GM12801 (cell line): ENCODE results near the gene PPP1R13L.

Source experiments
- CTCF ChIP-seq: IDR thresholded peaks from one replicate; pipeline ENCODE4 v1.5.1; 2011; ENCODE audit warnings: control low read depth; ENCODE audit not compliant: insufficient read length; ENCODE audit errors: extremely low read depth

The PPP1R13L gene

DNA sequence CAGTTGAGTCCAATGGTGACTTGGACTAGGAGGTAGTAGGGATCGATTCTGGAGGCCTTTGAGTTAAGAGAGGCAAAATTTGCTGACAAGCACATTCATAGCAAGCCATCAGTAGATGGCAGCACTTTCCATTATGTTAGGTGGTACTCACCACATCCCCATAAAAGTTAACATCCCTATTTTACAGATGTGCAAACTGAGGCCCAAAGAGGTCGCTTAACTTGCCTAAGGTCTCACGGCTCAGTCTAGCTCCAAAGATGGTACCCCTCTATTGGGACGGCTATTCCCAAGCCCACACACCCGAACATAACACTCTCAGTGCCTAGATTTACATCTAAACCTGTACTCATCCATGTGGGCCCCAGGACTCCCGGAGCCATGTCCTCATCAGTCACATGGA, 41.4 kb upstream of the PPP1R13L start:
- TF ChIP-seq CTCF, result no peak

DNA sequence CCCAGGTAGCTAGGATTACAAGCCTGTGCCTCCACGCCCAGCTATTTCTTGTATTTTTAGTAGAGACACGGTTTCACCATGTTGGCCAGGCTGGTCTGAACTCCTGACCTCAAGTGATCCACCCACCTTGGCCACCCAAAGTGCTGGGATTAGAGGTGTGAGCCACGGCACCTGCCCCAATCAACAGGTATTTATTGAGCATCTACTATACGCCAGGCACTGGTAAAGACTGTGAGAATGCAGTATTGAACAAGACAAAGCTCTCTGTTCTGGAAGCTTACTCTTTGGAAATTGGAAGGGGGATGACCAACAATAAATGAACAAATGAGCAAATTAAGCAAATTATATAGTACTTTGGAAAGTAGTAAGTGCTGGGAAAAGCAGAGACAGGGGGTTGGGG, 40.3 kb upstream of the PPP1R13L start:
- TF ChIP-seq CTCF, result no peak

- TF ChIP-seq CTCF, result no peak
Measured at GRCh38 chr19:45444318-45445041, 39.6 kb upstream of the PPP1R13L start.

DNA sequence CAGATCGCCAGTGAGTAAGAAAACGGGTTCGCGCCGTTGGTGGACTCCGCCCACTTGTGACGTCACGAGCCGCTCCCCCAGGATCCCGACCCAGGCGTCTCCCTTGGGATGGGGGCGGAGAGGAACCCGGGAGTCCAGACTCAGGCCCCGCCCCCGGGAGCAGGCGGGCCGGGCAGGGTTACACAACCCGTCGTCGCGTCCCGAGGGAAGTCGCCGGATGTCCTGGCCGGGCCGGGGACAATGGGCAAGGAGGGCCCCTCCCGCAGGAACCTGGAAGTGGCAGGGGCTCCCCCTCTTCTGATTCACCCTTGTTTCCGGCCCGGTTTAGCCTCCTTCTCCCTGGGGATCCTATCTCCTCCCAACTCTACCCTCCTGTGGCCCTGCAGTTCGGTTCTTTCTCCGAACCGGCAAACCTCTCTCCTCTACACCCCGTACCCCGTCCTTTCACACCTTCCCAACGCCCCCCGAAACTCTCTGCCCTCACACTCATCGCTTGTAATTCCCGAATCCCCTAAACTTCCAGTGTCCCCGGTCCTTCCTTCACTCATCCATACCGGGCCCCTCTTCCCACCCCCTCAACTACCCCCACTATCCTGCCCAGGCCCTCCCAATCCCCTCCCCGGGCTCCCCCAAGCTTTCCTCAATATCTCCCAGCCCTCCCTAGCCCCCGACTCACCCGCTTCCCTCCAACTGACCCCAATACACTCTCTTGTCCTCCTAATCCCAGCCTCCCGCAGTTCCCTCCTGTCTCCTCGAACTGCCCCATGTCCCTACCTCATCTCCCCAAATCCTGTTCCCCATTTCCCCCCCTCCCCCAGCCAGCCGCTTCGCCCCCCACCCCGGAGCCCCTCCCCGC, 38.8 kb upstream of the PPP1R13L start:
- no peak for TF ChIP-seq CTCF

GRCh38 chr19:45442778-45443461, 38.1 kb upstream of the PPP1R13L start:
- TF ChIP-seq CTCF, result no peak

DNA sequence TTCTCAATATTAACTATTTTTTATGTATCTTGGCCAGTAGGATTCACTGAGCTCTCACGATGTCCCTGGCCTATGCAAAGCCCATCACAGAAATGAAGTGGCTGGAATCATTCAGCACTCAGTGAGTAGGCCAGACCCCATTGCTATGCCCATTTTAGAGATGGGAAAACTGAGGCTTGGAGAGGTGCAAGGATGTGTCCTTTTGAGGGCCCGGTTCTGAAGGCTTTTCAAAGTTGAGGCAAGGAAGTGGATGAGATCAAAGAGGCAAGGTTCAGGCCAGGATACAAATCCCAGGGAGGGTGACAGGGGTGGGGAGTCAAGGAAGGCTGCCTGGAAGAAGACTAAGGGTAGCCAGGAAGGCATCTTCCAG, 37.5 kb upstream of the PPP1R13L start:
- no peak for TF ChIP-seq CTCF
